Endothelial cell of umbilical vein (primary cell): ENCODE results near the gene SHISA9. TPM values are rescaled to one million over a fixed set of nuclear protein-coding genes. Genes with fewer than 3 reads are reported as not detected.

Experiments
- BruUV-seq: library from RNA; stranded (reverse); fragments of 400-500 nt; replicated peaks from 2 replicates; lab custom pipeline; 2021; lab: Mats Ljungman, UMichigan
- CTCF ChIA-PET: fragments of 300-600, 350-600 bp; sonication (Branson Sonifier 250); formaldehyde crosslinking; loops from one replicate; lab custom pipeline; 2021; ENCODE audit warnings: antibody characterized with exemption, inconsistent platforms; lab: Charles Lee
- POLR2A ChIA-PET: fragments of 300-600, 350-600 bp; sonication (Branson Sonifier 250); formaldehyde crosslinking; loops from one replicate; lab custom pipeline; 2021; ENCODE audit warnings: antibody characterized with exemption, inconsistent platforms; lab: Charles Lee
- DNase-seq: peaks from one replicate; pipeline ENCODE4 v3.0.0-alpha.2; 2011; ENCODE audit warnings: low read depth, low spot score
- FAIRE-seq: peaks from 2 replicates; lab custom pipeline; 2011; peaks lifted over from hg19 to GRCh38; lab: Jason Lieb, UNC
- H2AFZ ChIP-seq: 2 replicates; pipeline ENCODE4 v1.6.0; 2012; ENCODE audit warnings: low read depth, low read length, control low read depth, inconsistent platforms
- H3K27ac ChIP-seq: 2 replicates; pipeline ENCODE4 v1.5.1; 2011; ENCODE audit warnings: low read depth, mild to moderate bottlenecking, control low read depth, low read length, moderate library complexity; ENCODE audit not compliant: insufficient read depth
- H3K27me3 ChIP-seq, 2 experiments: 2 replicates each; pipeline versions ENCODE4 v1.6.0 to v1.6.1; 2011; ENCODE audit warnings: low read length in 2 of 2, mixed read lengths in 1 of 2; ENCODE audit not compliant: control insufficient read depth in 2 of 2, insufficient read depth in 2 of 2
- H3K36me3 ChIP-seq, 2 experiments: 2 replicates in 1 of 2; 3 replicates in 1 of 2; pipeline ENCODE4 v1.5.1; 2011; ENCODE audit warnings: low read length in 2 of 2, mild to moderate bottlenecking in 1 of 2, moderate library complexity in 1 of 2; ENCODE audit not compliant: control insufficient read depth in 2 of 2, insufficient read depth in 2 of 2; ENCODE audit errors: extremely low read depth in 1 of 2
- H3K4me1 ChIP-seq: 3 replicates; pipeline ENCODE4 v1.5.1; 2011; ENCODE audit warnings: mild to moderate bottlenecking, low read length; ENCODE audit not compliant: control insufficient read depth, insufficient read depth; ENCODE audit errors: extremely low read depth
- H3K4me2 ChIP-seq: 2 replicates; pipeline ENCODE4 v1.6.1; 2011; ENCODE audit warnings: low read length, control low read depth, mixed read lengths; ENCODE audit not compliant: insufficient read depth
- H3K4me3 ChIP-seq, 3 experiments: fragments of 200-600 bp in 1 of 3; sonication (generic), shearing (Covaris generic) in 1 of 3; replicated peaks in 1 of 3; 2 replicates each; pipeline ENCODE4 v1.5.1; 2011 to 2016; ENCODE audit warnings: control low read depth in 3 of 3, low read length in 3 of 3, mild to moderate bottlenecking in 2 of 3, inconsistent platforms in 1 of 3, low read depth in 1 of 3, moderate library complexity in 1 of 3; ENCODE audit not compliant: insufficient read depth in 1 of 3
- H3K79me2 ChIP-seq: 2 replicates; pipeline ENCODE4 v1.6.0; 2012; ENCODE audit warnings: low read length, inconsistent platforms; ENCODE audit not compliant: control insufficient read depth, insufficient read depth
- H3K9ac ChIP-seq: replicated peaks from 2 replicates; pipeline ENCODE3; 2011; ENCODE audit warnings: low read length, control low read depth; ENCODE audit not compliant: insufficient read depth; ENCODE audit errors: extremely low read depth
- H3K9me1 ChIP-seq: replicated peaks from 3 replicates; pipeline ENCODE4 v1.6.0; 2011; ENCODE audit warnings: mild to moderate bottlenecking, low read length; ENCODE audit not compliant: control insufficient read depth, insufficient read depth; ENCODE audit errors: extremely low read depth
- H3K9me3 ChIP-seq: replicated peaks from 2 replicates; pipeline ENCODE4 v1.5.1; 2012; ENCODE audit warnings: low read length, inconsistent platforms; ENCODE audit not compliant: control insufficient read depth, insufficient read depth
- H4K20me1 ChIP-seq: replicated peaks from 2 replicates; pipeline ENCODE3; 2011; ENCODE audit warnings: mild to moderate bottlenecking, low read length; ENCODE audit not compliant: control insufficient read depth, insufficient read depth; ENCODE audit errors: extremely low read depth
- CTCF ChIP-seq, 2 donors: IDR thresholded peaks; 1 replicate in 1 of 2; 2 replicates in 1 of 2; pipeline ENCODE4 v1.5.1; 2011; ENCODE audit warnings: low read length in 2 of 2, mild to moderate bottlenecking in 2 of 2, moderate library complexity in 2 of 2, control low read depth in 1 of 2, inconsistent platforms in 1 of 2, low read depth in 1 of 2; ENCODE audit not compliant: insufficient read depth in 1 of 2; ENCODE audit errors: extremely low read depth in 1 of 2
- EZH2 ChIP-seq: IDR thresholded peaks from 2 replicates; pipeline ENCODE4 v1.6.1; 2012; ENCODE audit warnings: borderline replicate concordance, low read depth, mild to moderate bottlenecking, moderate library complexity, low read length, inconsistent platforms; ENCODE audit not compliant: severe bottlenecking
- FOS ChIP-seq: IDR thresholded peaks from 2 replicates; pipeline ENCODE4 v1.6.1; 2011; ENCODE audit warnings: mild to moderate bottlenecking, low read length, moderate library complexity, borderline replicate concordance; ENCODE audit not compliant: insufficient read depth
- GATA2 ChIP-seq: IDR thresholded peaks from 2 replicates; pipeline ENCODE4 v1.7.0; 2011; ENCODE audit warnings: low read depth, mild to moderate bottlenecking, moderate library complexity, mixed read lengths, low read length; ENCODE audit not compliant: insufficient read length, insufficient read depth
- JUN ChIP-seq: IDR thresholded peaks from 2 replicates; pipeline ENCODE4 v1.6.1; 2011; ENCODE audit warnings: borderline replicate concordance, low read depth; ENCODE audit not compliant: insufficient read length, insufficient read depth
- MAX ChIP-seq: IDR thresholded peaks from 2 replicates; pipeline ENCODE4 v1.6.1; 2011; ENCODE audit not compliant: insufficient read depth, insufficient read length
- MYC ChIP-seq: IDR thresholded peaks from one replicate; pipeline ENCODE4 v1.6.1; 2011; ENCODE audit warnings: mild to moderate bottlenecking, low read depth, low read length
- POLR2A ChIP-seq: IDR thresholded peaks from 2 replicates; pipeline ENCODE4 v1.6.1; 2012; ENCODE audit warnings: low read depth, mild to moderate bottlenecking, control low read depth, low read length
- POLR2AphosphoS5 ChIP-seq: IDR thresholded peaks from 2 replicates; pipeline ENCODE4 v1.6.1; 2012; ENCODE audit warnings: low read depth, mild to moderate bottlenecking, control low read depth, low read length, moderate library complexity; ENCODE audit not compliant: insufficient read depth
- dilution Hi-C: fragments of 300-500 bp; cut with MboI; formaldehyde crosslinking; loops from one replicate; pipeline ENCODE4 v1.15.0; 2019; ENCODE audit warnings: low sequenced_read_pairs; ENCODE audit not compliant: extremely low pct_ligation_motif_present
- intact Hi-C: fragments of 100-400 bp; cut with micrococcal nuclease; formaldehyde crosslinking; loops from one replicate; pipeline ENCODE4 v1.10.0; 2022
- polyA plus RNA-seq, 4 experiments: library from polyadenylated mRNA; depleted of rRNA in 3 of 4; stranded (reverse) in 3 of 4; unstranded in 1 of 4; fragments of >200 nt; gene quantifications; 2 replicates each; pipeline versions ENCODE4 v1.2.1 to v1.2.3, GENCODE V29; 2011 to 2012; ENCODE audit warnings: missing spikeins in 1 of 4
- total RNA-seq: library from RNA; stranded (reverse); gene quantifications from 2 replicates; pipeline ENCODE4 v1.2.3, GENCODE V29; 2021

SHISA9 gene
- total and polyA plus RNA-seq, 2 donors (not counting 3 experiments of a cell fraction or from before 2014, with no cell fraction given): not detected

GRCh38 chr16:12925026-12925800, 23.8 kb downstream of the SHISA9 start:
- no TSS peak for BruUV-seq
- Histone ChIP-seq H3K9me1 (no peaks in the 10 kb centered on the region), H3K27ac (no peak overlapping the region), H4K20me1 (no peaks in the 10 kb centered on the region), H3K9ac (no peak overlapping the region), H3K27me3 (no peaks in the 10 kb centered on the region), H3K4me1 (no peaks in the 10 kb centered on the region), H3K79me2 (no peaks in the 10 kb centered on the region), H3K9me3 (no peaks in the 10 kb centered on the region), H3K4me3 (no peak overlapping the region), H3K4me2 (no peak overlapping the region), H2AFZ (no peak overlapping the region), H3K36me3 (no peaks in the 10 kb centered on the region)
- POLR2A ChIA-PET: no interaction called here
- FAIRE-seq (no peak), DNase-seq (no peak)
- no peak for TF ChIP-seq FOS
- no peak for TF ChIP-seq EZH2
- TF ChIP-seq MAX: no peak
- no peak for TF ChIP-seq JUN
- TF ChIP-seq POLR2A: no peak
- TF ChIP-seq GATA2: no peak
- no peak for TF ChIP-seq CTCF (IDR thresholded peaks at IDR 0.05; ENCODE audit: extremely low read depth in 1 of 2, insufficient read depth in 1 of 2, low read depth in 1 of 2, low read length in 2 of 2)
- no peak for TF ChIP-seq MYC
- no peak for TF ChIP-seq POLR2AphosphoS5
- dilution Hi-C loops (no loop called here), intact Hi-C loops (no loop called here)
- CTCF ChIA-PET: no interaction called here
